ENCODE data around the gene POTEG. TPM values are rescaled to one million over a fixed set of nuclear protein-coding genes. Genes with fewer than 3 reads are reported as not detected.
"Not testable (repeated sequence)": the region's sequence is repeated elsewhere in the genome, so short reads cannot be mapped to it uniquely, and the experiment has no call there.

Gene POTEG
- total RNA-seq, result not detected

- H3K36me3 Mint-ChIP-seq; ATAC-seq (ENCODE audit: low read depth); H3K27ac Mint-ChIP-seq; H3K27me3 Mint-ChIP-seq; H3K9me3 Mint-ChIP-seq; H3K4me1 Mint-ChIP-seq; POLR2A ChIA-PET; DNase-seq; H3K4me3 Mint-ChIP-seq: not testable (repeated sequence)
Measured at GRCh38 chr14:19434241-19434640, at the start of gene POTEG. POTEG (minus strand) TSS chr14:19434341; CDS start chr14:19434289, 52 bp downstream.

DNA sequence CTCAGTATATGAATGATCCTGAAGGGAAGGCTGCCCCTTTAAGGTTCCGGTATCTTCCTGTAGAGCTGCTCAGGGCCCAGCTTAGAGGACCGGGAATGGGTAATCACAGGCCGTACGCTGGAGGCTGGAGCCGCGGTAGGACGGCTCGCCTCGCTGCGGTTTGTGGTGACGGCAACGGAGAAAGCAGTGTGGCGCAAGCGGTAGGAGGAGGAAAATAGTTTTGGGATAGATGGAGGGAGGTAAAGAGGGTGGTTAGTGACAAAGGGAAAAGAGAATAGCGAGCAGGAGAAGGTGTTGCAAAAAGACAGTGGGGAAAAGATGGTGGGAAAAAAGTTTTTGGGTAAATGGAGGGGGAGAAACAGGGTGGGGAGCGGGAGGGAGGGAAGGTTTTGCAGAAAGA, 48.0 kb upstream of the POTEG start:
- H3K27me3 Mint-ChIP-seq; H3K4me1 Mint-ChIP-seq; H3K27ac Mint-ChIP-seq; ATAC-seq (ENCODE audit: low read depth); H3K9me3 Mint-ChIP-seq; DNase-seq; H3K36me3 Mint-ChIP-seq; POLR2A ChIA-PET; H3K4me3 Mint-ChIP-seq: not testable (repeated sequence)

GRCh38 chr14:19481421-19481820, 47.3 kb upstream of the POTEG start:
- H3K4me1 Mint-ChIP-seq; POLR2A ChIA-PET; H3K4me3 Mint-ChIP-seq; H3K9me3 Mint-ChIP-seq; DNase-seq; ATAC-seq (ENCODE audit: low read depth); H3K27ac Mint-ChIP-seq; H3K36me3 Mint-ChIP-seq; H3K27me3 Mint-ChIP-seq: not testable (repeated sequence)

DNA sequence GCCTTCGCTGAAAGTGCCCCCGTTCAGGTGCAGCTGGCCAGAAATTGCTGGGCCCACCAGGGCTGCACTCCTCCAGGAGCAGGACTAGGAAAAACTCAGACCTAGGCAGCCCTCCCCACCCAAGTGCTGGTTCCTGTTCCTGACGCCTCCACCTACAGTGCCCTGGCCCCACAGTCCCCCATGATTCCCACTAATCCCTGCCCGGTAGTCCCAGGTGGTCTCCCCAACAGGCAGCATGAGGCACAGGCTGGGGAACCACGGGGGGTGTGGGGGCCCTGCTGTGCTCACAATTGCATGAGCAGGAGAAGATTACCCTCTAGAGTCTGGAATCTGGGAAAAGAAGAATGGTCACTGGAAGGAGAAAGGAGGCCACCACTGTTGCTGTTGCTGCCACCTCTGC, 46.4 kb upstream of the POTEG start:
- not testable (repeated sequence) for H3K4me1 Mint-ChIP-seq, H3K36me3 Mint-ChIP-seq, H3K9me3 Mint-ChIP-seq

DNA sequence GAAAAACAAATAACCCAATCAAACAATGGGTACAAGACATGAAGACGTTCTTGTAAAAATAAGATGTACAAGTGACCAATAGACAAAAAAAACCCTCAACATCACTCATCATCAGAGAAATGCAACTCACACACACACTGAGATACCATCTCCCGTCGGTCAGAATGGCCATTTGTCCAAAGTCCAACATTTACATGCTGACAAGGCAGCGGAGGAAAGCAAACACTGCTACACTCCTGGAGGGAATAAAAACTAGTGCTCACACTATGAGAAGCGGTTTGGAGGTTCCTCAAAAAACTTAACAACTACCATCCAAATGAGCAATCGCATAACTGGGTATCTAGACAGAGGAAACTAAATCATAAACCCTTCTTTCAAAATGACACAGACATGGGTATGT, 11.6 kb upstream of the POTEG start:
- POLR2A ChIA-PET; ATAC-seq (ENCODE audit: low read depth): not testable (repeated sequence)

More for the DNA sequence above, 46.4 kb upstream of the POTEG start:
- H3K27ac Mint-ChIP-seq; POLR2A ChIA-PET; ATAC-seq (ENCODE audit: low read depth); H3K27me3 Mint-ChIP-seq; H3K4me3 Mint-ChIP-seq; DNase-seq: not testable (repeated sequence)

GRCh38 chr14:19439826-19440225, 5.7 kb upstream of the POTEG start:
- H3K4me3 Mint-ChIP-seq; H3K36me3 Mint-ChIP-seq; ATAC-seq (ENCODE audit: low read depth); H3K27me3 Mint-ChIP-seq; H3K9me3 Mint-ChIP-seq; DNase-seq; POLR2A ChIA-PET; H3K4me1 Mint-ChIP-seq; H3K27ac Mint-ChIP-seq: not testable (repeated sequence)

More for the DNA sequence above, 11.6 kb upstream of the POTEG start:
- H3K4me1 Mint-ChIP-seq, H3K27ac Mint-ChIP-seq, H3K9me3 Mint-ChIP-seq, H3K4me3 Mint-ChIP-seq, DNase-seq, H3K36me3 Mint-ChIP-seq, H3K27me3 Mint-ChIP-seq: not testable (repeated sequence)

GRCh38 chr14:19439219-19439618, 5.1 kb upstream of the POTEG start:
- H3K4me1 Mint-ChIP-seq; H3K27ac Mint-ChIP-seq; H3K27me3 Mint-ChIP-seq; POLR2A ChIA-PET; H3K9me3 Mint-ChIP-seq; ATAC-seq (ENCODE audit: low read depth); H3K36me3 Mint-ChIP-seq; DNase-seq; H3K4me3 Mint-ChIP-seq: not testable (repeated sequence)

- H3K4me1 Mint-ChIP-seq; H3K27ac Mint-ChIP-seq; POLR2A ChIA-PET; H3K9me3 Mint-ChIP-seq; H3K27me3 Mint-ChIP-seq; ATAC-seq (ENCODE audit: low read depth); H3K36me3 Mint-ChIP-seq; H3K4me3 Mint-ChIP-seq; DNase-seq: not testable (repeated sequence)
Measured at GRCh38 chr14:19437126-19437443, 2.9 kb upstream of the POTEG start.

DNA sequence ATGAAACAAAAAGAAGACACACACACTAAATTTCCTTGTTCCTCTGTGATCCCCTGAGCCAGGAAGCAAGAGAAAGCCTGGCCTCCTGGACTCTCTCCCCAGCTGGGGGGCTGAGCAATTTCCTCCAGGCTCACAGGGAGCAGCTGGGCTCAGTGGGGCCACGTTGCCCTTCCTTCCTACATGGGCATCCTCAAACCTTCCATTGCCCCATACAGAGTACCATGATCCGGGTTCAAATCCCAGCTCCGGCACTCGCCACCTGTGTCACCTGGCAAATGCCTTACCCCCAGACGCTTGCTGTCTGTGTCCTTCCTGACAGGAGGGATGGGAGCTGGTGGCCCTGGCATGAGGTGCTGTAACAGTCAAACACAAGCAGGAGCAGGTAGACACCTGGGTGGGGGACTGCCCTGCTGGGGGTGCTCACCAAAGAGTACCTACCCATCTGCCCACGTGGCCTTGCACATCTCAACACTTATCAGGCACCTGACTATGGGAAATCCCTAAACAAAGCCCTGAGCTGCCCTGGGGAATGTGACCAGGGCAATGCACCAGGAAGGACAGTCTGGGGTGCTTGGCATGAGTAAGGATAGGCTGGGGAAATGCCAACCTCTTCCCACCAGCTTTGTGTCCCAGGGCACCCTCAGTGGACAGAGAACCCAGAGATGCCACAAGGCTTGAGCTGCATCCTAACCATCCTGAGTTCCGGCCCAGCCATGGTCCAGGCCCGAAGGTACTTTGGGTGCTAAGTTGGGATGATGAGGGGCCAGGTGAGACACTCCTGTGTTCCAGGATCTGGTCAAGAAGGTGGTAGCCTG, 2.4 kb upstream of the POTEG start:
- H3K4me3 Mint-ChIP-seq; H3K27ac Mint-ChIP-seq; H3K27me3 Mint-ChIP-seq; H3K36me3 Mint-ChIP-seq; POLR2A ChIA-PET; DNase-seq; H3K4me1 Mint-ChIP-seq; H3K9me3 Mint-ChIP-seq; ATAC-seq (ENCODE audit: low read depth): not testable (repeated sequence)

GRCh38 chr14:19435852-19436251, 1.7 kb upstream of the POTEG start:
- H3K4me3 Mint-ChIP-seq; H3K27ac Mint-ChIP-seq; H3K27me3 Mint-ChIP-seq; DNase-seq; H3K4me1 Mint-ChIP-seq; ATAC-seq (ENCODE audit: low read depth); H3K9me3 Mint-ChIP-seq; H3K36me3 Mint-ChIP-seq; POLR2A ChIA-PET: not testable (repeated sequence)

DNA sequence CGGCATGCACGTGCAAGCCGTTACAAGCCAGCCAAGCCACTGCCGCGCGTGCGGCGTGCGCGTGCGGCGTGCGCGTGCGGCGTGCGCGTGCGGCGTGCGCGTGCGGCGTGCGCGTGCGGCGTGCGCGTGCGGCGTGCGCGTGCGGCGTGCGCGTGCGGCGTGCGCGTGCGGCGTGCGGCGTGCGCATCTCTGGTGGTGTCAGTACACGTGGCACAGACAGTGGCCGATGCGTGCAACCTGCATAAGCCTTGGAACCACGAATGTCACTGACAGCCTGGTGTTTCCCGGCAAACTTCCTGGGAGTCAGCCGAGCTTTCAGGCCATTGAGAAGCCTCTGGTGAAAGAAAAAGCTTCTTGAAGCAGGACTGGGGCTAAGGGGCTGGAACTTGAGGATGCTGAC, 750 bp upstream of the POTEG start:
- H3K4me1 Mint-ChIP-seq; H3K27me3 Mint-ChIP-seq; ATAC-seq (ENCODE audit: low read depth); H3K9me3 Mint-ChIP-seq; POLR2A ChIA-PET; H3K4me3 Mint-ChIP-seq; H3K36me3 Mint-ChIP-seq; H3K27ac Mint-ChIP-seq; DNase-seq: not testable (repeated sequence)

DNA sequence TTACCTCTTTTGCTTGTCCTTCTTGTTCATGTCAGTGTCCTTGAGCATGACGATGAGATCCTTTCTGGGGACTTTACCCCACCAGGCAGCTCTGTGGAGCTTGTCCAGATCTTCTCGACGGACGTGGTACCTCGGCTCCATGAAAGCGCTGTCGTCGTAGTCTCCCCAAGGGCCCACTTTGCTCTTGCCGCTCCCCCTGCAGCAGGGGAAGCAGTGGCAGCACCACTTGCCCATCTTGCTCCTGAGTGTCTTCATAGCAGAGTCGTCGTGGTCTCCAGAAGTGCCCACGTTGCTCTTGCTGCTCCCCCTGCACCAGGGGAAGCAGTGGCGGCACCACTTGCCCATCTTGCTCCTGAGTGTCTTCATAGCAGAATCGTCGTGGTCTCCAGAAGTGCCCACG, 376 bp downstream of the POTEG start:
- H3K36me3 Mint-ChIP-seq; H3K9me3 Mint-ChIP-seq; H3K4me1 Mint-ChIP-seq; ATAC-seq (ENCODE audit: low read depth); POLR2A ChIA-PET; H3K27me3 Mint-ChIP-seq; H3K27ac Mint-ChIP-seq; DNase-seq; H3K4me3 Mint-ChIP-seq: not testable (repeated sequence)

DNA sequence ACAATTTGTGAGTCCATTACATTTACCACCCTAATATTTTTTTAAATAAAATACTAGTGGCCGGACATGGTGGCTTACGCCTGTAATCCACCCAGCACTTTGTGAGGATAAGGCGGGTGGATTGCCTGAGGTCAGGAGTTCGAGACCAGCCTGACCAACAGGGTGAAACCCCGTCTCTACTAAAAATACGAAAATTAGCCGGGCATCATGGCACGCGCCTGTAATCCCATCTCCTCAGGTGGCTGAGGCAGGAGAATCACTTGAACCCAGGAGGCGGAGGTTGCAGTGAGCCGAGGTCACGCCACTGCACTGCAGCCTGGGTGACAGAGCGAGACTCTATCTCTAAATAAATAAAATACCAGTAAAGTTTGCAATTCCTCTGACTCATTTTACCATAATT, 25.6 kb downstream of the POTEG start:
- POLR2A ChIA-PET, result not testable (repeated sequence)

DNA sequence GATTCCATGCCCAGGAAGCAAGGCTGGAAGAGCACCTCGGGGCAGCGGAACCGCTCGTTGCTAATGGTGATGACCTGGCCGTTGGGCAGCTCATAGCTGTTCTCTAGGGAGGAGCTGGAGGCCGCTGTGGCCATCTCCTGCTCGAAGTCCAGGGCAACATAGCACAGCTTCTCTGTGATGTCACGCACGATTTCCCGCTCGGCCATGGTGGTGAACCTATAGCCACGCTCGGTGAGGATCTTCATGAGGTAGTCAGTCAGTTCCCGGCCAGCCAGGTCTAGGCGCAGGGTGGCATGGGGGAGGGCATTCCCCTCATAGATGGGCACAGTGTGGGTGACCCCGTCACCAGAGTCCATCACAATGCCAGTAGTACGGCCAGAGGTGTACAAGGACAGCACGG, 32.0 kb downstream of the POTEG start:
- H3K4me3 Mint-ChIP-seq; ATAC-seq (ENCODE audit: low read depth); H3K27me3 Mint-ChIP-seq; H3K4me1 Mint-ChIP-seq; H3K9me3 Mint-ChIP-seq; H3K27ac Mint-ChIP-seq; H3K36me3 Mint-ChIP-seq; POLR2A ChIA-PET; DNase-seq: not testable (repeated sequence)

More for the DNA sequence above, 25.6 kb downstream of the POTEG start:
- not testable (repeated sequence) for H3K4me3 Mint-ChIP-seq; H3K27me3 Mint-ChIP-seq; H3K4me1 Mint-ChIP-seq; H3K27ac Mint-ChIP-seq; H3K36me3 Mint-ChIP-seq; ATAC-seq (ENCODE audit: low read depth); DNase-seq; H3K9me3 Mint-ChIP-seq

GRCh38 chr14:19394727-19395126, 39.4 kb downstream of the POTEG start:
- H3K4me3 Mint-ChIP-seq; POLR2A ChIA-PET; ATAC-seq (ENCODE audit: low read depth); H3K36me3 Mint-ChIP-seq; H3K9me3 Mint-ChIP-seq; H3K27ac Mint-ChIP-seq; H3K4me1 Mint-ChIP-seq; H3K27me3 Mint-ChIP-seq; DNase-seq: not testable (repeated sequence)
